A549 (cell line): ENCODE results near the gene SLC35F3.

Experiments
- CHD2 ChIP-seq: fragments of 150-350 bp; IDR thresholded peaks from 2 replicates; pipeline ENCODE4 v1.6.1; 2014; ENCODE audit warnings: low read length; ENCODE audit not compliant: partially characterized antibody
- CTCF ChIP-seq: fragments of >200 bp; sonication (Bioruptor Twin); formaldehyde crosslinking; IDR thresholded peaks from 3 replicates; pipeline ENCODE4 v1.5.1; 2016
- JUNB ChIP-seq: fragments of >200 bp; sonication (Bioruptor Twin); formaldehyde crosslinking; IDR thresholded peaks from 2 replicates; pipeline ENCODE4 v1.6.1; 2016
- MAZ ChIP-seq: fragments of 150-350 bp; IDR thresholded peaks from 2 replicates; pipeline ENCODE4 v1.6.1; 2014; ENCODE audit warnings: antibody characterized with exemption, low read depth, low read length, borderline replicate concordance
- POLR2A ChIP-seq: IDR thresholded peaks from 2 replicates; pipeline ENCODE4 v1.6.1; 2012; ENCODE audit warnings: mild to moderate bottlenecking, low read length
- TF ChIP-seq, protein P1 (sequence below): fragments of 150-350 bp; IDR thresholded peaks from 2 replicates; pipeline ENCODE4 v1.6.1; 2014; ENCODE audit warnings: low read depth, mild to moderate bottlenecking, low read length

DNA sequence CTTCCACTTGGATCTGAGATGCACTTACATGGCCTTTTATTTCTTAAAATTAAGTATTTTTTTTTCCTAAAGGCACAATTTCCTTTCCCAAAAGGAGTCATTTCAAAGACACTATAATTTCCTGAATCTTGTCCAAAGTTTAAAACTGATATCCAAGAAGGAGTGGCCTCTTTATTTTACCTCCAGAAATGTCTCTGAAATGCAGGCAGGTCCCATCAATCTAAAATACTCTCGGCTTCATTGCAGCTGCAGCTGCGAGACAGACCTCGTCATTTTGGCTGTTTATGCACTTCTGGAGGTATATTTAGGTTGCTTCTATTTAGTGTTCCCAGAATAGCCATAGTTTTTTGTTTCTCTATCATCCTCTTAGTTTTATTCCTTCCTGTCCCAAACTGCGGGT is 296.1 kb downstream of the SLC35F3 start:
- TF ChIP-seq POLR2A (no peak), CTCF (no peak), CHD2 (no peak), JUNB (no peak), MAZ (no peak)
- TF ChIP-seq, protein P1, sequence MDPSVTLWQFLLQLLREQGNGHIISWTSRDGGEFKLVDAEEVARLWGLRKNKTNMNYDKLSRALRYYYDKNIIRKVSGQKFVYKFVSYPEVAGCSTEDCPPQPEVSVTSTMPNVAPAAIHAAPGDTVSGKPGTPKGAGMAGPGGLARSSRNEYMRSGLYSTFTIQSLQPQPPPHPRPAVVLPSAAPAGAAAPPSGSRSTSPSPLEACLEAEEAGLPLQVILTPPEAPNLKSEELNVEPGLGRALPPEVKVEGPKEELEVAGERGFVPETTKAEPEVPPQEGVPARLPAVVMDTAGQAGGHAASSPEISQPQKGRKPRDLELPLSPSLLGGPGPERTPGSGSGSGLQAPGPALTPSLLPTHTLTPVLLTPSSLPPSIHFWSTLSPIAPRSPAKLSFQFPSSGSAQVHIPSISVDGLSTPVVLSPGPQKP = no peak
